Measurements from ENCODE around the gene TNK2.

TNK2 gene

GRCh38 chr3:195899701-195900435 lies 8.5 kb downstream of the TNK2 start:
- DNase-seq (ENCODE audit: low read depth) = no peak

- DNase-seq (ENCODE audit: low read depth) = no peak
These were observed 10.4 kb downstream of the TNK2 start for GRCh38 chr3:195897853-195898415.

GRCh38 chr3:195897081-195897852 lies 11.1 kb downstream of the TNK2 start:
- DNase-seq (ENCODE audit: low read depth) = peak; percentile 48

GRCh38 chr3:195896361-195897080 lies 11.8 kb downstream of the TNK2 start:
- peak; percentile 72 for DNase-seq (ENCODE audit: low read depth)

- DNase-seq (ENCODE audit: low read depth) = no peak
These were observed 12.4 kb downstream of the TNK2 start for GRCh38 chr3:195895861-195896360.

- DNase-seq (ENCODE audit: low read depth) = no peak
These were observed 13.1 kb downstream of the TNK2 start for GRCh38 chr3:195895078-195895860.

GRCh38 chr3:195893916-195894465 lies 14.4 kb downstream of the TNK2 start:
- DNase-seq (ENCODE audit: low read depth) = no peak

GRCh38 chr3:195893516-195893915 lies 14.8 kb downstream of the TNK2 start:
- DNase-seq (ENCODE audit: low read depth) = no peak

- DNase-seq (ENCODE audit: low read depth) = no peak
These were observed 15.3 kb downstream of the TNK2 start for GRCh38 chr3:195893044-195893395.

- DNase-seq (ENCODE audit: low read depth) = peak; percentile 78
These were observed 16.0 kb downstream of the TNK2 start for GRCh38 chr3:195892105-195893043.

- no peak for DNase-seq (ENCODE audit: low read depth)
These were observed 16.8 kb downstream of the TNK2 start for GRCh38 chr3:195891431-195892104.

GRCh38 chr3:195889870-195890295 lies 18.5 kb downstream of the TNK2 start:
- no peak for DNase-seq (ENCODE audit: low read depth)

- DNase-seq (ENCODE audit: low read depth) = no peak
These were observed 19.1 kb downstream of the TNK2 start for GRCh38 chr3:195888981-195889869.

- DNase-seq (ENCODE audit: low read depth) = no peak
These were observed 20.0 kb downstream of the TNK2 start for GRCh38 chr3:195888311-195888761.

GRCh38 chr3:195887670-195888069 lies 20.7 kb downstream of the TNK2 start:
- DNase-seq (ENCODE audit: low read depth) = no peak

GRCh38 chr3:195886181-195887141 lies 21.9 kb downstream of the TNK2 start:
- peak; percentile 35 for DNase-seq (ENCODE audit: low read depth)

All from fibroblast of gingiva (primary cell).